GM21423 (cell line): ENCODE data around the gene OR6K2.

Experiments used
- ATAC-seq: cut with Tn5 transposase; IDR thresholded peaks from one replicate; pipeline ENCODE4 v1.9.1; 2021; ENCODE audit warnings: mild to moderate bottlenecking, moderate library complexity; ENCODE audit not compliant: unreplicated experiment

OR6K2 gene

GRCh38 chr1:158686111-158687009, 14.1 kb downstream of the OR6K2 start, which contains the start of gene SPTA1:
SPTA1 (minus strand) TSS chr1:158686715; CDS start chr1:158686517, 198 bp downstream.
- no peak for ATAC-seq

- ATAC-seq = no peak
These were observed 15.4 kb downstream of the OR6K2 start for GRCh38 chr1:158685085-158685484.

- no peak for ATAC-seq
These were observed 18.8 kb downstream of the OR6K2 start for GRCh38 chr1:158681606-158682005.

- no peak for ATAC-seq
These were observed 21.2 kb downstream of the OR6K2 start for GRCh38 chr1:158679289-158679688.

- ATAC-seq = no peak
These were observed 24.7 kb downstream of the OR6K2 start for GRCh38 chr1:158675563-158676323.

GRCh38 chr1:158674302-158674701, 26.1 kb downstream of the OR6K2 start:
- no peak for ATAC-seq

- ATAC-seq = no peak
These were observed 34.4 kb downstream of the OR6K2 start for GRCh38 chr1:158666037-158666436.

- ATAC-seq = no peak
These were observed 45.9 kb downstream of the OR6K2 start for GRCh38 chr1:158654571-158654970.

- ATAC-seq = no peak
These were observed 46.4 kb downstream of the OR6K2 start for GRCh38 chr1:158654086-158654485.

- no peak for ATAC-seq
These were observed 47.6 kb downstream of the OR6K2 start for GRCh38 chr1:158652721-158653334.
